MM.1S (cell line): ENCODE data around the gene CFAP141.

ENCODE experiments used
- CTCF ChIP-seq: fragments of 300-600 bp; sonication (generic); IDR thresholded peaks from 2 replicates; pipeline ENCODE4 v1.5.1; 2016; ENCODE audit warnings: antibody characterized with exemption, low read length, mixed read lengths
- EZH2 ChIP-seq: fragments of 300-600 bp; sonication (generic); optimal IDR thresholded peaks from 2 replicates; pipeline ENCODE3; 2017; ENCODE audit warnings: low read depth, mild to moderate bottlenecking, antibody characterized with exemption, low read length, mixed read lengths
- EZH2phosphoT487 ChIP-seq: fragments of 300-600 bp; sonication (generic); IDR thresholded peaks from 2 replicates; pipeline ENCODE4 v1.6.1; 2018; ENCODE audit warnings: antibody characterized with exemption, low read length

GRCh38 chr1:154182344-154183045, 23.6 kb downstream of the CFAP141 start:
- TF ChIP-seq CTCF, result no peak
- TF ChIP-seq EZH2phosphoT487, result no peak
- TF ChIP-seq EZH2, result no peak
